ENCODE results near the gene PLXNA2. TPM values are rescaled to one million over a fixed set of nuclear protein-coding genes. Genes with fewer than 3 reads are reported as not detected.

PLXNA2 gene
- total RNA-seq, 1 experiment from 2014 or later, result 10.2 TPM

DNA sequence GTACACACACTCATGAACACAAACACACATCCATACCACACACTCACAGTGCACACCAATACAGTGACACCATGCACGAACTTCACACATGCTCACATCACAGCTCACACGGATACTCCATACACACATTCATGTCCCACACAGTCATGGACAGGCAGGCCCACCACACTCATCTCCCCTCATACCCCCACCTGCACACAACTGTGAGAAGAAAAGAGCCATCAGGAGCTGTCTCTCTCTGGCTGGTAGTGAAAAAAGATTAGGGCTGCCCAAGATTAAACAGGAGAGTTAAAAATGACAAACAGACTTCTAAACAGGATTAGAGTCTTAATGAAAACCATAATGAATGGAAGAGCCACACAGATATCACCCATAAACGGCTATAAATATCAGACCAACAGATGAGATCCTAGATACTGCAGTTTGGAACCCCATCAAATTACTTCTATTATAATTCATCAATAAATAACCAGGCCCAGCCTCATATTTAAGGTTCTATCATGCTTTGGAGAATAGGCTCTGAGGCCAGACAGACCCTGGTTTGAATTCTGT lies 122.3 kb downstream of the PLXNA2 start:
- no peaks in the 10 kb centered on the region for H4K20me1 ChIP-seq (ENCODE audit: insufficient read depth)
- ChIA-PET CTCF (no interaction called here), POLR2A (ENCODE audit: unreplicated experiment) (no interaction called here)
- TF ChIP-seq, protein P1, sequence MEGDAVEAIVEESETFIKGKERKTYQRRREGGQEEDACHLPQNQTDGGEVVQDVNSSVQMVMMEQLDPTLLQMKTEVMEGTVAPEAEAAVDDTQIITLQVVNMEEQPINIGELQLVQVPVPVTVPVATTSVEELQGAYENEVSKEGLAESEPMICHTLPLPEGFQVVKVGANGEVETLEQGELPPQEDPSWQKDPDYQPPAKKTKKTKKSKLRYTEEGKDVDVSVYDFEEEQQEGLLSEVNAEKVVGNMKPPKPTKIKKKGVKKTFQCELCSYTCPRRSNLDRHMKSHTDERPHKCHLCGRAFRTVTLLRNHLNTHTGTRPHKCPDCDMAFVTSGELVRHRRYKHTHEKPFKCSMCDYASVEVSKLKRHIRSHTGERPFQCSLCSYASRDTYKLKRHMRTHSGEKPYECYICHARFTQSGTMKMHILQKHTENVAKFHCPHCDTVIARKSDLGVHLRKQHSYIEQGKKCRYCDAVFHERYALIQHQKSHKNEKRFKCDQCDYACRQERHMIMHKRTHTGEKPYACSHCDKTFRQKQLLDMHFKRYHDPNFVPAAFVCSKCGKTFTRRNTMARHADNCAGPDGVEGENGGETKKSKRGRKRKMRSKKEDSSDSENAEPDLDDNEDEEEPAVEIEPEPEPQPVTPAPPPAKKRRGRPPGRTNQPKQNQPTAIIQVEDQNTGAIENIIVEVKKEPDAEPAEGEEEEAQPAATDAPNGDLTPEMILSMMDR (conservative IDR thresholded peaks at IDR 0.05), result no peak
- no peak for TF ChIP-seq EZH2 (IDR thresholded peaks at IDR 0.05; ENCODE audit: low read depth)
- H3K79me2 ChIP-seq (ENCODE audit: low read depth), result peaks cover 5% of the 10 kb centered on the region
- H3K36me3 ChIP-seq (ENCODE audit: low read depth), result no peaks in the 10 kb centered on the region
- H2AFZ ChIP-seq, result no peak overlapping the region
- H3K9me2 ChIP-seq (ENCODE audit: insufficient read depth), result no peaks in the 10 kb centered on the region; the same call in 1 of the 2 replicates
- no peak for DNase-seq
- H3K4me2 ChIP-seq, result no peak overlapping the region
- BruUV-seq (replicated peaks), result no TSS peak
- H3K27ac ChIP-seq, result no peak overlapping the region
- no peak overlapping the region for H3K4me3 ChIP-seq
- H3K27me3 ChIP-seq (ENCODE audit: insufficient read depth, low read depth), result no peaks in the 10 kb centered on the region
- H3K9me3 ChIP-seq (ENCODE audit: insufficient read depth, low read depth), result no peaks in the 10 kb centered on the region
- intact Hi-C loops (cut with micrococcal nuclease; ENCODE audit: unreplicated experiment), result no loop called here
- H3K4me1 ChIP-seq (replicated peaks; ENCODE audit: insufficient read depth), result peaks cover 30% of the 10 kb centered on the region
- H3F3A ChIP-seq (ENCODE audit: insufficient read depth, low read depth), result peaks cover 20% of the 10 kb centered on the region

DNA sequence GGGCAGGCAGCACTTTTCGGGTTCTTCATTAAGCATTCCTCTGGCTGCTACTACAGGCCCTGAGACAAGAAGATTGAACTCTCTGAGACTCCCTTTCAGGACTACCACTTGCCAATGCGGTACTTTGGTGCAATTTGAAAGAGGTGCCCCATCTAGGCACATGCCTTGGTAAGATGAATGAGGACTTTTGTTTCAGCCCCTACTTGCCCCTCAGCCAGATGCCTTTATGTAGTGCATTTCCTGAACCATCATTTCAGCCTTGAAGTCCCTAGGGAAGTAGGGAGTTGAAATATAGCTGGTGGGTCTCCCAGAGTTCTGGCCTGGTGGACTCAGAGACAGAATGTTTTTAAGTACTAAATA lies 123.8 kb downstream of the PLXNA2 start:
- peaks cover 5% of the 10 kb centered on the region for H3K79me2 ChIP-seq (ENCODE audit: low read depth)
- POLR2A ChIA-PET (ENCODE audit: unreplicated experiment), result no interaction called here
- H2AFZ ChIP-seq, result no peak overlapping the region
- no peak for TF ChIP-seq EZH2 (IDR thresholded peaks at IDR 0.05; ENCODE audit: low read depth)
- TF ChIP-seq, protein P1 (conservative IDR thresholded peaks at IDR 0.05), result no peak
- no peak overlapping the region for H3K4me3 ChIP-seq
- peak overlapping the region; percentile 60 for H3K27ac ChIP-seq
- peak overlapping the region; percentile 54 for H3K4me2 ChIP-seq
- BruUV-seq (replicated peaks), result no TSS peak
- no peaks in the 10 kb centered on the region; the same call in 1 of the 2 replicates for H3K9me2 ChIP-seq (ENCODE audit: insufficient read depth)
- DNase-seq, result no peak
- intact Hi-C loops (cut with micrococcal nuclease; ENCODE audit: unreplicated experiment), result no loop called here
- H3K9me3 ChIP-seq (ENCODE audit: insufficient read depth, low read depth), result no peaks in the 10 kb centered on the region
- H3K27me3 ChIP-seq (ENCODE audit: insufficient read depth, low read depth), result no peaks in the 10 kb centered on the region
- H3F3A ChIP-seq (ENCODE audit: insufficient read depth, low read depth), result peaks cover 20% of the 10 kb centered on the region
- H3K36me3 ChIP-seq (ENCODE audit: low read depth), result no peaks in the 10 kb centered on the region
- no peaks in the 10 kb centered on the region for H4K20me1 ChIP-seq (ENCODE audit: insufficient read depth)
- H3K4me1 ChIP-seq (replicated peaks; ENCODE audit: insufficient read depth), result peaks cover 33% of the 10 kb centered on the region
- CTCF ChIA-PET, result interaction anchor here (0.7 to 1.8 kb wide), 3 partner anchors 11 to 124 kb away, joined by 3 to 4 read pairs (median 4); partner anchors contain the start of gene PLXNA2

DNA sequence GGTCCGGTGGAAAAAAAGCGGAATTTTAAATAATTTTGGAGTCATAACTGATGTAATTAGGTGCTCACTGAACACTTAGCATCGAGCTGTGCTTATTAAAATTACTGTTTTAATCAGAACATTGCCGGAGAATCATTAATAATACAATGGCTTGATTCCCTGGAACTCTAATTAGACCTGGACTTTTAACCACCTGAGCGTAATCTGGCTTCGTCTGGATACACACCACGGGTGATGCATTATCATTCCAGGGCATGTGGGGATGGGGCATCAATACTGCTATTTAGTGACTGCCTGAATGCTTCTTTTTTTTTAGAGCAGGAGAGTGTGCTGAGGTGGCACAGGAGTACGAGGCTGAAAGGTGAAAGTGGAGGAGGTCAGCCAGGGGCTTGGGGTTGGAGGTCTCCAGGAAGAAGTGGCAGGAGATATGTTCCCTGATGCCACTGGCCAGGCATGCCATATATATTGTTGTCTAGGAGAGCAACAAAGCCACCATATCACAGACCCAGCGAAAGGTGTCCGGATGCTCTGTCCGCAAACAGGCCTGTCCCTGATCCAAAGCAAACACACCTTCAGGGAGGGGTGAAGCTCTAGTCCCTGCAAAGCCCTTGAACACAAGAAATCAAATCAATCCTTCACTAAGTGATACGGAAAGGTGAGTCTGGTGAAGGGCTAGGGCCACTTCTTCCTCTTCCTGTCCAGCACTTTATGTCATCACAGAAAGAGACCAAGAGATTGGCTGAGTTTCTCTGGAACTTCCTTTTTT lies 125.2 kb downstream of the PLXNA2 start:
- no peaks in the 10 kb centered on the region for H3K27me3 ChIP-seq (ENCODE audit: insufficient read depth, low read depth)
- no peak overlapping the region for H3K4me3 ChIP-seq
- H3K4me1 ChIP-seq (replicated peaks; ENCODE audit: insufficient read depth), result peaks cover 33% of the 10 kb centered on the region
- intact Hi-C loops (cut with micrococcal nuclease; ENCODE audit: unreplicated experiment), result no loop called here
- no peaks in the 10 kb centered on the region for H4K20me1 ChIP-seq (ENCODE audit: insufficient read depth)
- H3K9me2 ChIP-seq (ENCODE audit: insufficient read depth), result no peaks in the 10 kb centered on the region; the same call in 1 of the 2 replicates
- BruUV-seq (replicated peaks), result no TSS peak
- TF ChIP-seq, protein P1 (conservative IDR thresholded peaks at IDR 0.05), result no peak
- no peak for TF ChIP-seq EZH2 (IDR thresholded peaks at IDR 0.05; ENCODE audit: low read depth)
- CTCF ChIA-PET, result interaction anchor here (0.5 to 1.8 kb wide), 2 partner anchors 97 to 125 kb away, joined by 4 to 7 read pairs; partner anchors contain the start of gene PLXNA2
- peaks cover 5% of the 10 kb centered on the region for H3K79me2 ChIP-seq (ENCODE audit: low read depth)
- POLR2A ChIA-PET (ENCODE audit: unreplicated experiment), result no interaction called here
- no peaks in the 10 kb centered on the region for H3K36me3 ChIP-seq (ENCODE audit: low read depth)
- H3K9me3 ChIP-seq (ENCODE audit: insufficient read depth, low read depth), result no peaks in the 10 kb centered on the region
- no peak overlapping the region for H3K4me2 ChIP-seq
- peaks cover 20% of the 10 kb centered on the region for H3F3A ChIP-seq (ENCODE audit: insufficient read depth, low read depth)
- DNase-seq, result no peak
- peak overlapping the region; percentile 60 for H3K27ac ChIP-seq
- no peak overlapping the region for H2AFZ ChIP-seq

Measured in PC-9 (cell line).